Epithelial cell of prostate (primary cell): ENCODE results near the gene PEX14.
A peak's percentile ranks its signal among the peaks of the same experiment; 100 is the strongest.
"Not testable (repeated sequence)": the region's sequence is repeated elsewhere in the genome, so short reads cannot be mapped to it uniquely, and the experiment has no call there.

Source experiments
- DNase-seq: peaks from one replicate; pipeline ENCODE4 v3.0.0-alpha.2; 2011; ENCODE audit warnings: low read depth, low spot score
- H3K27ac ChIP-seq: fragments of 450-650 bp; 2 replicates; pipeline ENCODE4 v1.5.1; 2017; ENCODE audit warnings: mild to moderate bottlenecking

Gene PEX14

GRCh38 chr1:10490286-10490970 is 15.7 kb downstream of the PEX14 start:
- DNase-seq, result no peak
- no peak overlapping the region for H3K27ac ChIP-seq

GRCh38 chr1:10494418-10494753 is 19.6 kb downstream of the PEX14 start:
- peak overlapping the region; percentile 94 for H3K27ac ChIP-seq
- DNase-seq, result no peak

- peak overlapping the region; percentile 94 for H3K27ac ChIP-seq
- peak; percentile 54 for DNase-seq
Measured at GRCh38 chr1:10494754-10495474, 20.2 kb downstream of the PEX14 start.

GRCh38 chr1:10495475-10495817 is 20.7 kb downstream of the PEX14 start:
- DNase-seq, result no peak
- H3K27ac ChIP-seq, result peak overlapping the region; percentile 94

GRCh38 chr1:10495952-10496351 is 21.2 kb downstream of the PEX14 start:
- DNase-seq, result peak; percentile 100
- H3K27ac ChIP-seq, result peak overlapping the region; percentile 94

- H3K27ac ChIP-seq, result peak overlapping the region; percentile 94
- DNase-seq, result no peak
Measured at GRCh38 chr1:10497109-10497508, 22.4 kb downstream of the PEX14 start.

GRCh38 chr1:10498231-10498630 is 23.5 kb downstream of the PEX14 start:
- no peak for DNase-seq
- no peak overlapping the region for H3K27ac ChIP-seq

- DNase-seq, result no peak
- H3K27ac ChIP-seq, result no peak overlapping the region
Measured at GRCh38 chr1:10502206-10502605, 27.5 kb downstream of the PEX14 start.

GRCh38 chr1:10504249-10504648 is 29.5 kb downstream of the PEX14 start:
- H3K27ac ChIP-seq, result no peak overlapping the region
- DNase-seq, result no peak

GRCh38 chr1:10506046-10506676 is 31.4 kb downstream of the PEX14 start:
- DNase-seq, H3K27ac ChIP-seq: not testable (repeated sequence)

- DNase-seq, result no peak
Measured at GRCh38 chr1:10506677-10507047, 31.9 kb downstream of the PEX14 start.

GRCh38 chr1:10507111-10507879 is 32.5 kb downstream of the PEX14 start:
- DNase-seq, result no peak
- no peak overlapping the region for H3K27ac ChIP-seq

More at GRCh38 chr1:10506677-10507047, 31.9 kb downstream of the PEX14 start:
- no peak overlapping the region for H3K27ac ChIP-seq

GRCh38 chr1:10508511-10508951 is 33.8 kb downstream of the PEX14 start:
- no peak overlapping the region for H3K27ac ChIP-seq
- DNase-seq, result no peak

GRCh38 chr1:10509809-10510509 is 35.2 kb downstream of the PEX14 start:
- no peak for DNase-seq
- H3K27ac ChIP-seq, result peak overlapping the region; percentile 70

- peak; percentile 82 for DNase-seq
- peak overlapping the region; percentile 70 for H3K27ac ChIP-seq
Measured at GRCh38 chr1:10510520-10511493, 36.1 kb downstream of the PEX14 start.

- H3K27ac ChIP-seq, result peak overlapping the region; percentile 70
- DNase-seq, result no peak
Measured at GRCh38 chr1:10511494-10511885, 36.7 kb downstream of the PEX14 start.

- H3K27ac ChIP-seq, result no peak overlapping the region
Measured at GRCh38 chr1:10513199-10513598, 38.4 kb downstream of the PEX14 start.

GRCh38 chr1:10514490-10515235 is 39.9 kb downstream of the PEX14 start:
- no peak overlapping the region for H3K27ac ChIP-seq
- DNase-seq, result no peak

More at GRCh38 chr1:10513199-10513598, 38.4 kb downstream of the PEX14 start:
- DNase-seq, result no peak
